Kidney (tissue), 14 donors: Measurements from ENCODE around the gene EXPH5. TPM values are rescaled to one million over a fixed set of nuclear protein-coding genes. Genes with fewer than 3 reads are reported as not detected.

Source experiments
- DNase-seq, 5 donors: peaks; one replicate each; pipeline ENCODE4 v3.0.0-alpha.2; 2013 to 2020
- FAIRE-seq: peaks from 2 replicates; lab custom pipeline; 2012; peaks lifted over from hg19 to GRCh38; lab: Jason Lieb, UNC
- H3K27ac ChIP-seq, 2 donors: one replicate each; pipeline ENCODE4 v1.7.0; 2013; ENCODE audit warnings: low read depth in 2 of 2, low read length in 2 of 2, inconsistent platforms in 1 of 2
- H3K27me3 ChIP-seq: one replicate; pipeline ENCODE4 v1.7.1; 2013; ENCODE audit warnings: low read length, inconsistent platforms; ENCODE audit not compliant: control insufficient read depth, insufficient read depth
- H3K36me3 ChIP-seq, 3 donors: one replicate each; pipeline versions ENCODE4 v1.7.0 to v1.7.1; 2013; ENCODE audit warnings: low read length in 3 of 3, control low read depth in 1 of 3, inconsistent platforms in 1 of 3; ENCODE audit not compliant: insufficient read depth in 3 of 3, control insufficient read depth in 2 of 3
- H3K4me1 ChIP-seq, 3 donors: one replicate each; pipeline versions ENCODE4 v1.7.0 to v1.7.1; 2013; ENCODE audit warnings: low read length in 3 of 3, inconsistent platforms in 1 of 3, low read depth in 1 of 3; ENCODE audit not compliant: control insufficient read depth in 2 of 3, insufficient read depth in 2 of 3
- H3K4me3 ChIP-seq, 3 donors: one replicate each; pipeline versions ENCODE4 v1.7.0 to v1.8.1; 2013; ENCODE audit warnings: low read length in 3 of 3, control low read depth in 1 of 3, inconsistent platforms in 1 of 3
- H3K9ac ChIP-seq, 3 donors: one replicate each; pipeline versions ENCODE4 v1.7.0 to v1.7.1; 2013; ENCODE audit warnings: low read length in 3 of 3, control low read depth in 1 of 3, inconsistent platforms in 1 of 3
- H3K9me3 ChIP-seq, 3 donors: one replicate each; pipeline versions ENCODE4 v1.7.0 to v1.7.1; 2013; ENCODE audit warnings: low read length in 3 of 3, control low read depth in 1 of 3, inconsistent platforms in 1 of 3; ENCODE audit not compliant: control insufficient read depth in 2 of 3, insufficient read depth in 1 of 3
- intact Hi-C: fragments of 100-400 bp; cut with DNase I; formaldehyde crosslinking; loops from one replicate; pipeline ENCODE4 v1.11.1; 2022
- polyA plus RNA-seq: library from polyadenylated mRNA; stranded (reverse); fragments of 350-450 nt; fragmentation: Illumina TruSeq; extraction: RNeasy Lipid Tissue Mini Kit (QIAGEN cat#74804); gene quantifications from one replicate; pipeline ENCODE4 v1.2.3, GENCODE V29; 2014; ENCODE audit warnings: low read depth, low replicate concordance; ENCODE audit not compliant: insufficient read depth
- total RNA-seq: library from RNA; stranded (reverse); fragmentation: NEBNext Ultra II Directional; extraction: Animal tissue kit (Norgen Biotek cat#: 25700); gene quantifications from one replicate; pipeline ENCODE4 v1.2.1, GENCODE V29; 2021
- TF ChIP-seq, protein P1 (sequence below): IDR thresholded peaks from 3 replicates; pipeline ENCODE4 v1.5.1; 2012; ENCODE audit warnings: mild to moderate bottlenecking, moderate library complexity, borderline replicate concordance; ENCODE audit not compliant: insufficient read depth; ENCODE audit errors: extremely low read depth
- donor health status: control.
- donor health status: control.
- donor health status: control.
- donor health status: control.
- donor health status: control.
- donor health status: DM: yes; HTN: yes; CAD: no.
- donor health status: Normal renal cell carcinoma (clear cell type).

The EXPH5 gene
- total and polyA plus RNA-seq, 2 donors from 2014 or later: 2.2 to 9.5 TPM

DNA sequence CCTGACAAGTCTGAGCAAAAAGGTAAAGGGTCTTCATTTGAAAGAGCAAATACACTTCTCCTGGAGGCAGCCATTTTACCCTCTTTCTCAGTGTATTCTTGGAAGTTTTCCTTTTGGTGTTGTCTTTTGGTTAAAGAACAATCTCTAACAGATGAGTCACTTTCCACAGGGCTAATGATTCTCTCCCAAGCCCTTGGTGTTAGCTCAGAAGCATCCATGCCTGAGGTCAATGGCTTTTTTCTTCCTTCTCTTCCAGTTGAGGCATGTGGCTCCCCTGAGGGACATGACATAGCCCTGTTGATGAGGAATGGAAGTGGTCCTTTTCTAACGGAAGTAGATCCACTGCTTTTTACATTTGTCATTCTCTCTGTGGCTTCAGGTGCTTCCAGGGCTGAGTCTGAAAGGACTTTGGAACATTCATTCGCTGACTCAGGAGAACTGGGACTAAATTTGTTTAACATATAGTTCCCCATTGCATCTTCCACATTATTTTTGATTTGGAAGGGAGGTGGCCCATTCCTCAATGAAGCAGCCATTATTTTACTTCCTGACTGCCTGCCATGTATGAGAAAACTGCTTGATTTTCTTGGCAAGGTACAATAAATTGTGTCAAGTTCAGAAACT, 81.6 kb downstream of the EXPH5 start:
- DNase-seq (peak in 1 of 5 donors; percentile 6), FAIRE-seq (no peak)
- Histone ChIP-seq H3K27ac (no peak overlapping the region), H3K4me1 (peaks cover 0 to 2% (median 0%) of the 10 kb centered on the region in 3 donors), H3K27me3 (no peaks in the 10 kb centered on the region), H3K9ac (no peak overlapping the region), H3K4me3 (no peak overlapping the region), H3K36me3 (peaks cover 0 to 14% (median 12%) of the 10 kb centered on the region in 3 donors), H3K9me3 (no peaks in the 10 kb centered on the region)
- intact Hi-C loops: no loop called here
- TF ChIP-seq, protein P1, sequence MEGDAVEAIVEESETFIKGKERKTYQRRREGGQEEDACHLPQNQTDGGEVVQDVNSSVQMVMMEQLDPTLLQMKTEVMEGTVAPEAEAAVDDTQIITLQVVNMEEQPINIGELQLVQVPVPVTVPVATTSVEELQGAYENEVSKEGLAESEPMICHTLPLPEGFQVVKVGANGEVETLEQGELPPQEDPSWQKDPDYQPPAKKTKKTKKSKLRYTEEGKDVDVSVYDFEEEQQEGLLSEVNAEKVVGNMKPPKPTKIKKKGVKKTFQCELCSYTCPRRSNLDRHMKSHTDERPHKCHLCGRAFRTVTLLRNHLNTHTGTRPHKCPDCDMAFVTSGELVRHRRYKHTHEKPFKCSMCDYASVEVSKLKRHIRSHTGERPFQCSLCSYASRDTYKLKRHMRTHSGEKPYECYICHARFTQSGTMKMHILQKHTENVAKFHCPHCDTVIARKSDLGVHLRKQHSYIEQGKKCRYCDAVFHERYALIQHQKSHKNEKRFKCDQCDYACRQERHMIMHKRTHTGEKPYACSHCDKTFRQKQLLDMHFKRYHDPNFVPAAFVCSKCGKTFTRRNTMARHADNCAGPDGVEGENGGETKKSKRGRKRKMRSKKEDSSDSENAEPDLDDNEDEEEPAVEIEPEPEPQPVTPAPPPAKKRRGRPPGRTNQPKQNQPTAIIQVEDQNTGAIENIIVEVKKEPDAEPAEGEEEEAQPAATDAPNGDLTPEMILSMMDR: no peak

GRCh38 chr11:108508653-108509593, 84.6 kb downstream of the EXPH5 start:
- no peak for DNase-seq
- peaks cover 0 to 2% (median 0%) of the 10 kb centered on the region in 3 donors for H3K4me1 ChIP-seq
- FAIRE-seq: no peak
- H3K9me3 ChIP-seq: no peaks in the 10 kb centered on the region
- H3K9ac ChIP-seq: no peak overlapping the region
- no peak overlapping the region for H3K27ac ChIP-seq
- H3K36me3 ChIP-seq: peaks cover 0 to 8% (median 7%) of the 10 kb centered on the region in 3 donors
- TF ChIP-seq, protein P1: no peak
- intact Hi-C loops: no loop called here
- H3K4me3 ChIP-seq: no peak overlapping the region
- H3K27me3 ChIP-seq: no peaks in the 10 kb centered on the region

DNA sequence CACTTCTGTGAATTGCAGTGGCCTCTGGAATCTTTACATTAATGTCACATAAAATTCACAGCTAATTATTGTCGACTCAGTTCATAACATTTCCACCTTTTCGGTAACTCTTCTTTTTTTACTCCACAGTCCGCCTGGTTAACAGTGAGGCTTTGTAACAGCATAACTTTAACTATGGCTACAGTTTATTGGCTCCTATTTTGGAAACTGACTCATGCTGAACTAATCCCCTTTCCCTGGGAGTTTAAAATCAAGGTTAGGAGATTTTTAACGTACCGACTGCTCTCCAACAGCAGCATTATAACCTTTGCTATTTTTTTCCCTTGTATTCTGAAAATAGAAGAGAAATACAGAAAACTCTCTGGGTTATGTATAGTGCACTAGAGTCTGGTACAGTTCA, 92.2 kb downstream of the EXPH5 start:
- no peak overlapping the region for H3K9ac ChIP-seq
- TF ChIP-seq, protein P1: no peak
- DNase-seq: no peak
- no peaks in the 10 kb centered on the region for H3K36me3 ChIP-seq
- intact Hi-C loops: no loop called here
- H3K27me3 ChIP-seq: no peaks in the 10 kb centered on the region
- H3K4me1 ChIP-seq: peaks cover 0 to 5% (median 4%) of the 10 kb centered on the region in 3 donors
- FAIRE-seq: no peak
- H3K9me3 ChIP-seq: no peaks in the 10 kb centered on the region
- peak overlapping the region in 1 of 2 donors; percentile 34 for H3K27ac ChIP-seq
- H3K4me3 ChIP-seq: no peak overlapping the region
